ENCODE measurements around the gene IGDCC3.
"Not testable (repeated sequence)": the region's sequence is repeated elsewhere in the genome, so short reads cannot be mapped to it uniquely, and the experiment has no call there.

Gene IGDCC3

DNA sequence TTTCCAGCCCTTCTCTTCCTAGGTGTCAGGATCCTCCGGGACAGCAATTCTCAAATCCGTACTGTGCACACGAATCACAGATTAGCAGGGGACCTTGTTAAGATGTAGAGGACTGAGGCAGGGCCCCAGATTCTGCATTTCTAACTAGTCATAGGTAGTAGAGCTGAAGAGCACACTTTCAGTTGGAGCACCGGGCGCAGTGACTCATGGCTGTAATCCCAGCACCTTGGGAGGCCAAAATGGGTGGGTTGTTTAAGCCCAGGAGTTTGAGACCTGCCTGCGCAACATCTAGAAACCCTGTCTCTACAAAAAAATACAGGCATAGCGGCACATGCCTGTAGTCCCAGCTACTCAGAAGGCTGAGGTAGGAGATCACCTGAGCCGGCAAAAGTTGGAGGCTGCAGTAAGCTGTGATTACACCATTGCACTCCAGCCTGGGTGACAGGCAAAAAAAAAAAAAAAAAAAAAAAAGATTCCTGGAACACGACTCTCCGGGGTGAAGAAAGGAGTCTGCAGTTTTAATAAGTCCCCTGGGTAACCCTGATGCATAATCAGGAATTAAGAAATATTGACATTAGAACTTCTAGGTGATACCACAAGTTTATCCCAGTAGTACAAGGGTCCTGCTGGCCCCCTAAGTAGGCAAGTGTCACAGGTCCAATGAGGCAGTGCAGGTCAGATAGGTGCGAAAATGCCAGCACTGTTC, 21.4 kb upstream of the IGDCC3 start:
- Histone ChIP-seq H3K79me2 (ENCODE audit: insufficient read depth, low read length) (no peaks in the 10 kb centered on the region), H3K9ac (ENCODE audit: low read depth, low read length) (no peak overlapping the region), H3K27me3 (ENCODE audit: insufficient read depth, low read length, poor library complexity) (no peaks in the 10 kb centered on the region), H4K20me1 (ENCODE audit: insufficient read depth, low read length) (0 out of 2 replicates have a peak, but pooled peaks cover 3% of the 10 kb centered on the region), H3K9me3 (ENCODE audit: insufficient read depth, low read length, severe bottlenecking) (no peaks in the 10 kb centered on the region), H2AFZ (ENCODE audit: low read depth, low read length) (no peak overlapping the region), H3K4me1 (ENCODE audit: insufficient read depth, low read length) (0 out of 2 replicates have a peak, but pooled peaks cover 4% of the 10 kb centered on the region), H3K36me3 (ENCODE audit: insufficient read depth, low read length) (no peaks in the 10 kb centered on the region), H3K4me3 (ENCODE audit: low read depth in 1 of 2, low read length in 2 of 2) (no peak overlapping the region), H3K27ac (ENCODE audit: low read length) (no peak overlapping the region), H3K4me2 (ENCODE audit: insufficient read depth, low read length) (no peak overlapping the region)
- TF ChIP-seq EZH2 (IDR thresholded peaks at IDR 0.05; ENCODE audit: borderline replicate concordance, low read depth, low read length, severe bottlenecking) = no peak
- no peak for TF ChIP-seq CTCF (IDR thresholded peaks at IDR 0.05; ENCODE audit: borderline replicate concordance, extremely low read depth, low read length, poor library complexity, severe bottlenecking)
- ATAC-seq (ENCODE audit: insufficient read depth, low read depth) = no peak
- DNase-seq = no peak

- H3K36me3 ChIP-seq (ENCODE audit: insufficient read depth, low read length); H3K79me2 ChIP-seq (ENCODE audit: insufficient read depth, low read length); H2AFZ ChIP-seq (ENCODE audit: low read depth, low read length); H3K4me3 ChIP-seq (ENCODE audit: low read depth in 1 of 2, low read length in 2 of 2); H3K27ac ChIP-seq (ENCODE audit: low read length); DNase-seq; H3K4me2 ChIP-seq (ENCODE audit: insufficient read depth, low read length); H4K20me1 ChIP-seq (ENCODE audit: insufficient read depth, low read length); ATAC-seq (ENCODE audit: insufficient read depth, low read depth); H3K9me3 ChIP-seq (ENCODE audit: insufficient read depth, low read length, severe bottlenecking); H3K4me1 ChIP-seq (ENCODE audit: insufficient read depth, low read length); H3K27me3 ChIP-seq (ENCODE audit: insufficient read depth, low read length, poor library complexity); H3K9ac ChIP-seq (ENCODE audit: low read depth, low read length): not testable (repeated sequence)
Observed at GRCh38 chr15:65398486-65398885, 20.7 kb upstream of the IGDCC3 start.

GRCh38 chr15:65396965-65397317, 19.1 kb upstream of the IGDCC3 start:
- Histone ChIP-seq H3K79me2 (ENCODE audit: insufficient read depth, low read length) (no peaks in the 10 kb centered on the region), H3K36me3 (ENCODE audit: insufficient read depth, low read length) (no peaks in the 10 kb centered on the region), H3K4me1 (ENCODE audit: insufficient read depth, low read length) (0 out of 2 replicates have a peak, but pooled peaks cover 4% of the 10 kb centered on the region), H3K9me3 (ENCODE audit: insufficient read depth, low read length, severe bottlenecking) (no peaks in the 10 kb centered on the region), H4K20me1 (ENCODE audit: insufficient read depth, low read length) (0 out of 2 replicates have a peak, but pooled peaks cover 3% of the 10 kb centered on the region), H3K27me3 (ENCODE audit: insufficient read depth, low read length, poor library complexity) (peaks cover 6% of the 10 kb centered on the region), H3K9ac (ENCODE audit: low read depth, low read length) (no peak overlapping the region), H3K4me3 (ENCODE audit: low read depth in 1 of 2, low read length in 2 of 2) (no peak overlapping the region), H3K4me2 (ENCODE audit: insufficient read depth, low read length) (no peak overlapping the region), H3K27ac (ENCODE audit: low read length) (no peak overlapping the region), H2AFZ (ENCODE audit: low read depth, low read length) (no peak overlapping the region)
- TF ChIP-seq CTCF (IDR thresholded peaks at IDR 0.05; ENCODE audit: borderline replicate concordance, extremely low read depth, low read length, poor library complexity, severe bottlenecking) (no peak), EZH2 (IDR thresholded peaks at IDR 0.05; ENCODE audit: borderline replicate concordance, low read depth, low read length, severe bottlenecking) (no peak)
- no peak for DNase-seq
- no peak for ATAC-seq (ENCODE audit: insufficient read depth, low read depth)

- Histone ChIP-seq H3K4me2 (ENCODE audit: insufficient read depth, low read length) (no peak overlapping the region), H3K79me2 (ENCODE audit: insufficient read depth, low read length) (no peaks in the 10 kb centered on the region), H3K4me3 (ENCODE audit: low read depth in 1 of 2, low read length in 2 of 2) (no peak overlapping the region), H3K4me1 (ENCODE audit: insufficient read depth, low read length) (0 out of 2 replicates have a peak, but pooled peaks cover 4% of the 10 kb centered on the region), H3K27ac (ENCODE audit: low read length) (no peak overlapping the region), H2AFZ (ENCODE audit: low read depth, low read length) (no peak overlapping the region), H4K20me1 (ENCODE audit: insufficient read depth, low read length) (0 out of 2 replicates have a peak, but pooled peaks cover 3% of the 10 kb centered on the region), H3K9me3 (ENCODE audit: insufficient read depth, low read length, severe bottlenecking) (no peaks in the 10 kb centered on the region), H3K36me3 (ENCODE audit: insufficient read depth, low read length) (no peaks in the 10 kb centered on the region), H3K27me3 (ENCODE audit: insufficient read depth, low read length, poor library complexity) (peaks cover 11% of the 10 kb centered on the region), H3K9ac (ENCODE audit: low read depth, low read length) (no peak overlapping the region)
- TF ChIP-seq CTCF (IDR thresholded peaks at IDR 0.05; ENCODE audit: borderline replicate concordance, extremely low read depth, low read length, poor library complexity, severe bottlenecking) (no peak), EZH2 (IDR thresholded peaks at IDR 0.05; ENCODE audit: borderline replicate concordance, low read depth, low read length, severe bottlenecking) (no peak)
- ATAC-seq (ENCODE audit: insufficient read depth, low read depth) = no peak
- DNase-seq = no peak
Observed at GRCh38 chr15:65396283-65396964, 18.6 kb upstream of the IGDCC3 start.
